ENCODE measurements around the gene WNK1.
A peak's percentile ranks its signal among the peaks of the same experiment; 100 is the strongest.
"Not testable (repeated sequence)": the region's sequence is repeated elsewhere in the genome, so short reads cannot be mapped to it uniquely, and the experiment has no call there.

Gene WNK1

GRCh38 chr12:751999-752694, at the start of gene WNK1:
TSS of gene WNK1 (plus strand) at chr12:752579. CDS start at chr12:753566, 987 bp downstream.
- DNase-seq (ENCODE audit: extremely low read depth, low read depth), result peak; percentile 98
- no peak for TF ChIP-seq CTCF (IDR thresholded peaks at IDR 0.05; ENCODE audit: low read depth, low read length, missing control alignments)
- peak within 1 kb of the TSS; percentile 71 for H3K4me3 ChIP-seq (replicated peaks; ENCODE audit: low read depth, low read length)

GRCh38 chr12:704516-705242, 47.7 kb upstream of the WNK1 start:
- DNase-seq (ENCODE audit: extremely low read depth, low read depth), result no peak
- H3K4me3 ChIP-seq (replicated peaks; ENCODE audit: low read depth, low read length), result no peak overlapping the region
- TF ChIP-seq CTCF (IDR thresholded peaks at IDR 0.05; ENCODE audit: low read depth, low read length, missing control alignments), result no peak

GRCh38 chr12:708084-708483, 44.3 kb upstream of the WNK1 start:
- DNase-seq (ENCODE audit: extremely low read depth, low read depth), result not testable (repeated sequence)

GRCh38 chr12:709455-710020, 42.8 kb upstream of the WNK1 start:
- H3K4me3 ChIP-seq (replicated peaks; ENCODE audit: low read depth, low read length), result no peak overlapping the region
- no peak for TF ChIP-seq CTCF (IDR thresholded peaks at IDR 0.05; ENCODE audit: low read depth, low read length, missing control alignments)
- no peak for DNase-seq (ENCODE audit: extremely low read depth, low read depth)

More at GRCh38 chr12:708084-708483, 44.3 kb upstream of the WNK1 start:
- not testable (repeated sequence) for H3K4me3 ChIP-seq (replicated peaks; ENCODE audit: low read depth, low read length)

GRCh38 chr12:712172-712863, 40.1 kb upstream of the WNK1 start:
- H3K4me3 ChIP-seq (replicated peaks; ENCODE audit: low read depth, low read length), result no peak overlapping the region
- DNase-seq (ENCODE audit: extremely low read depth, low read depth), result no peak
- no peak for TF ChIP-seq CTCF (IDR thresholded peaks at IDR 0.05; ENCODE audit: low read depth, low read length, missing control alignments)

GRCh38 chr12:713281-713875, 39.0 kb upstream of the WNK1 start:
- TF ChIP-seq CTCF (IDR thresholded peaks at IDR 0.05; ENCODE audit: low read depth, low read length, missing control alignments), result no peak
- no peak for DNase-seq (ENCODE audit: extremely low read depth, low read depth)
- H3K4me3 ChIP-seq (replicated peaks; ENCODE audit: low read depth, low read length), result no peak overlapping the region
